GM12878 (cell line): Measurements from ENCODE around the gene MBD3. TPM values are rescaled to one million over a fixed set of nuclear protein-coding genes. Genes with fewer than 3 reads are reported as not detected.

Experiments used
- ATAC-seq: fragments of 200-7000 bp; cut with Tn5 transposase; 3 replicates; pipeline ENCODE4 v1.9.1; 2020; ENCODE audit warnings: mild to moderate bottlenecking, moderate library complexity
- BruUV-seq: library from RNA; stranded (reverse); fragments of 400-500 nt; replicated peaks from 2 replicates; lab custom pipeline; 2021; lab: Mats Ljungman, UMichigan
- CTCF ChIA-PET: fragments of 300-600 bp; sonication (Branson Sonifier 250); formaldehyde crosslinking; extraction: SDS; loops from one replicate; lab custom pipeline; 2021; ENCODE audit warnings: inconsistent platforms; lab: Yijun Ruan, JAX
- POLR2A ChIA-PET: fragments of 350-600 bp; formaldehyde crosslinking; extraction: SDS; loops from one replicate; lab custom pipeline; 2021; ENCODE audit warnings: inconsistent platforms; lab: Charles Lee
- RAD21 ChIA-PET: fragments of 300-600 bp; sonication (Branson Sonifier 250); formaldehyde crosslinking; loops from one replicate; lab custom pipeline; 2023; ENCODE audit warnings: antibody characterized with exemption; ENCODE audit not compliant: unreplicated experiment; lab: Charles Lee
- SMC1A ChIA-PET: fragments of 300-600 bp; sonication (Branson Sonifier 250); formaldehyde crosslinking; loops from one replicate; lab custom pipeline; 2023; ENCODE audit not compliant: unreplicated experiment, uncharacterized antibody; lab: Charles Lee
- DNase-seq: peaks from one replicate; pipeline ENCODE4 v3.0.0-alpha.2; 2011; ENCODE audit warnings: low read depth, low spot score
- FAIRE-seq: peaks from 3 replicates; lab custom pipeline; 2011; peaks lifted over from hg19 to GRCh38; lab: Jason Lieb, UNC
- H2AFZ ChIP-seq: 2 replicates; pipeline ENCODE4 v1.6.0; 2011; ENCODE audit warnings: low read depth, low read length, control low read depth; ENCODE audit not compliant: control insufficient read depth
- H3K27ac ChIP-seq: 2 replicates; pipeline ENCODE4 v1.5.1; 2011; ENCODE audit warnings: control low read depth; ENCODE audit not compliant: control insufficient read depth, insufficient read depth
- H3K27me3 ChIP-seq, 2 experiments: replicated peaks in 1 of 2; 2 replicates each; pipeline versions ENCODE4 v1.6.0 to v1.6.1; 2011; ENCODE audit warnings: low read length in 1 of 2; ENCODE audit not compliant: control insufficient read depth in 2 of 2, insufficient read depth in 2 of 2
- H3K36me3 ChIP-seq, 2 experiments: 2 replicates each; pipeline ENCODE4 v1.5.1; 2011; ENCODE audit warnings: low read length in 1 of 2; ENCODE audit not compliant: control insufficient read depth in 2 of 2, insufficient read depth in 2 of 2
- H3K4me1 ChIP-seq: 2 replicates; pipeline ENCODE4 v1.6.1; 2011; ENCODE audit warnings: mild to moderate bottlenecking, low read length, moderate library complexity, mixed read lengths; ENCODE audit not compliant: control insufficient read depth, insufficient read depth
- H3K4me2 ChIP-seq: 2 replicates; pipeline ENCODE4 v1.6.0; 2011; ENCODE audit warnings: control low read depth; ENCODE audit not compliant: control insufficient read depth, insufficient read depth
- H3K4me3 ChIP-seq: fragments of 200-600 bp; sonication (generic); 2 replicates; pipeline ENCODE4 v1.5.1; 2016
- H3K79me2 ChIP-seq: 2 replicates; pipeline ENCODE4 v1.6.0; 2011; ENCODE audit warnings: low read length; ENCODE audit not compliant: control insufficient read depth, insufficient read depth
- H3K9ac ChIP-seq: 2 replicates; pipeline ENCODE4 v1.8.0; 2011; ENCODE audit warnings: low read length, control low read depth, mixed read lengths; ENCODE audit not compliant: control insufficient read depth, insufficient read depth
- H3K9me3 ChIP-seq: replicated peaks from 3 replicates; pipeline ENCODE4 v1.5.1; 2011; ENCODE audit warnings: mild to moderate bottlenecking, low read length; ENCODE audit not compliant: control insufficient read depth, insufficient read depth
- H4K20me1 ChIP-seq: 2 replicates; pipeline ENCODE4 v1.6.0; 2011; ENCODE audit not compliant: control insufficient read depth, insufficient read depth
- ATF2 ChIP-seq: IDR thresholded peaks from 2 replicates; pipeline ENCODE4 v1.6.1; 2012; ENCODE audit warnings: low read length, inconsistent platforms
- EED ChIP-seq: sonication (generic); IDR thresholded peaks from 2 replicates; pipeline ENCODE4 v1.6.1; 2016; ENCODE audit warnings: antibody characterized with exemption, low read depth
- ETV6 ChIP-seq, 2 experiments: fragments of 450-650 bp in 1 of 2; IDR thresholded peaks in 1 of 2; conservative IDR thresholded peaks in 1 of 2; 2 replicates each; pipeline ENCODE4 v1.6.1; 2014; ENCODE audit warnings: antibody characterized with exemption in 1 of 2, borderline replicate concordance in 1 of 2, low read depth in 1 of 2, mild to moderate bottlenecking in 1 of 2, moderate library complexity in 1 of 2
- HCFC1 ChIP-seq: fragments of 150-350 bp; IDR thresholded peaks from 2 replicates; pipeline ENCODE4 v1.6.1; 2014; ENCODE audit warnings: low read length
- HDAC2 ChIP-seq: fragments of 200-600 bp; sonication (generic); IDR thresholded peaks from 2 replicates; pipeline ENCODE4 v1.6.1; 2017
- KLF5 ChIP-seq: fragments of 450-650 bp; IDR thresholded peaks from 2 replicates; pipeline ENCODE4 v1.6.1; 2014; ENCODE audit warnings: mild to moderate bottlenecking; ENCODE audit not compliant: partially characterized antibody
- MLLT1 ChIP-seq: fragments of 450-650 bp; IDR thresholded peaks from 2 replicates; pipeline ENCODE4 v1.6.1; 2016; ENCODE audit warnings: mild to moderate bottlenecking
- NFXL1 ChIP-seq: fragments of 450-650 bp; IDR thresholded peaks from 2 replicates; pipeline ENCODE4 v1.6.1; 2017; ENCODE audit warnings: antibody characterized with exemption, mild to moderate bottlenecking, borderline replicate concordance
- NFYB ChIP-seq: IDR thresholded peaks from 2 replicates; pipeline ENCODE4 v1.6.1; 2011; ENCODE audit warnings: low read depth, mild to moderate bottlenecking, low read length, improper control_type of control experiment, moderate library complexity; ENCODE audit not compliant: insufficient read depth
- TAF1 ChIP-seq: IDR thresholded peaks from 2 replicates; pipeline ENCODE4 v1.6.1; 2011; ENCODE audit warnings: mild to moderate bottlenecking, low read depth, low read length, borderline replicate concordance
- USF1 ChIP-seq: IDR thresholded peaks from 2 replicates; pipeline ENCODE4 v1.6.1; 2011; ENCODE audit warnings: borderline replicate concordance, low read depth, mild to moderate bottlenecking, moderate library complexity, mixed read lengths, low read length; ENCODE audit not compliant: insufficient read depth; ENCODE audit errors: extremely low read length
- WGBS: methylation state at CpG from one replicate; pipeline ENCODE4 v1.1.6; 2016; ENCODE audit warnings: low lambda C conversion rate; ENCODE audit not compliant: insufficient replicate concordance, insufficient coverage; ENCODE audit errors: missing lambda C conversion rate; 5-methylcytosine and 5-hydroxymethylcytosine counted together
- in situ Hi-C: fragments of 300-500 bp; cut with MboI; formaldehyde crosslinking; loops from 9 replicates; pipeline ENCODE4 v1.14.3; 2018; ENCODE audit warnings: mixed read lengths
- intact Hi-C: fragments of 100-400 bp; cut with micrococcal nuclease; formaldehyde crosslinking; loops from one replicate; pipeline ENCODE4 v1.14.2; 2022; ENCODE audit not compliant: unreplicated experiment
- polyA plus RNA-seq, 11 experiments: library from polyadenylated mRNA; depleted of rRNA in 4 of 11; unstranded in 6 of 11; stranded (reverse) in 5 of 11; fragments of >200 nt; fragmentation: Nextera tagmentation in 4 of 11; fragmentation: Illumina TruSeq in 1 of 11; extraction: Ambion mirVana in 4 of 11; extraction: Trizol in 1 of 11; gene quantifications; 1 replicate in 1 of 11; 2 replicates in 10 of 11; pipeline versions ENCODE4 v1.2.1 to v1.2.3, GENCODE V29; 2011 to 2016; ENCODE audit warnings: inconsistent platforms in 2 of 11, missing spikeins in 2 of 11, low read depth in 1 of 11
- total RNA-seq, 4 experiments: library from RNA; depleted of rRNA in 3 of 4; stranded (reverse); fragments of >200 nt in 3 of 4; fragmentation: Illumina TruSeq in 1 of 4; extraction: Trizol in 1 of 4; gene quantifications; 2 replicates each; pipeline versions ENCODE4 v1.2.1 to v1.2.3, GENCODE V29; 2013 to 2021
- TF ChIP-seq, protein P1 (sequence below), 3 experiments: IDR thresholded peaks in 2 of 3; conservative IDR thresholded peaks in 1 of 3; 2 replicates each; pipeline ENCODE4 v1.5.1; 2011; ENCODE audit warnings: low read depth in 3 of 3, low read length in 3 of 3, mild to moderate bottlenecking in 3 of 3, control low read depth in 2 of 3, moderate library complexity in 2 of 3, inconsistent platforms in 1 of 3, mixed read lengths in 1 of 3; ENCODE audit not compliant: control insufficient read depth in 2 of 3, insufficient read depth in 1 of 3; ENCODE audit errors: extremely low read depth in 1 of 3
- TF ChIP-seq, protein P2 (sequence below): fragments of 450-650 bp; formaldehyde crosslinking; IDR thresholded peaks from 2 replicates; pipeline ENCODE4 v1.4.0; 2020; ENCODE audit warnings: mild to moderate bottlenecking, moderate library complexity

Gene MBD3
- total and polyA plus RNA-seq, 10 of the 15 experiments (the other 5 are each of a cell fraction or from before 2014, with no cell fraction given) = 0.13 to 107 (median 21.9) TPM

- Histone ChIP-seq H3K27me3 (no peaks in the 10 kb centered on the region), H4K20me1 (no peaks in the 10 kb centered on the region), H3K4me3 (no peak overlapping the region), H3K27ac (no peak overlapping the region), H3K79me2 (no peaks in the 10 kb centered on the region), H2AFZ (no peak overlapping the region), H3K9ac (no peak overlapping the region), H3K9me3 (no peaks in the 10 kb centered on the region), H3K4me2 (no peak overlapping the region), H3K4me1 (no peaks in the 10 kb centered on the region), H3K36me3 (no peaks in the 10 kb centered on the region)
- intact Hi-C loops (no loop called here), in situ Hi-C loops (no loop called here)
- CTCF ChIA-PET = no interaction called here
- no peak for DNase-seq
- ATAC-seq = no peak
- RAD21 ChIA-PET = no interaction called here
- FAIRE-seq = no peak
- 49% methylated on average over 15 of the region's 15 CpGs for WGBS
- SMC1A ChIA-PET = interaction anchor here (0.7 kb wide), 1 partner anchor 257 kb away, joined by 3 read pairs; no protein-coding TSS in a partner anchor
- POLR2A ChIA-PET = no interaction called here
- no TSS peak for BruUV-seq
- TF ChIP-seq MLLT1 = no peak
- no peak for TF ChIP-seq ATF2
- no peak for TF ChIP-seq NFYB
- no peak for TF ChIP-seq TAF1
- TF ChIP-seq NFXL1 = no peak
- TF ChIP-seq KLF5 = no peak
- no peak for TF ChIP-seq ETV6 (conservative IDR thresholded peaks at IDR 0.05 in 1 of 2, IDR thresholded peaks at IDR 0.05 in 1 of 2; ENCODE audit: borderline replicate concordance in 1 of 2, low read depth in 1 of 2)
- TF ChIP-seq USF1 = no peak
- no peak for TF ChIP-seq HCFC1
- no peak for TF ChIP-seq EED
- TF ChIP-seq HDAC2 = no peak
- TF ChIP-seq, protein P1, sequence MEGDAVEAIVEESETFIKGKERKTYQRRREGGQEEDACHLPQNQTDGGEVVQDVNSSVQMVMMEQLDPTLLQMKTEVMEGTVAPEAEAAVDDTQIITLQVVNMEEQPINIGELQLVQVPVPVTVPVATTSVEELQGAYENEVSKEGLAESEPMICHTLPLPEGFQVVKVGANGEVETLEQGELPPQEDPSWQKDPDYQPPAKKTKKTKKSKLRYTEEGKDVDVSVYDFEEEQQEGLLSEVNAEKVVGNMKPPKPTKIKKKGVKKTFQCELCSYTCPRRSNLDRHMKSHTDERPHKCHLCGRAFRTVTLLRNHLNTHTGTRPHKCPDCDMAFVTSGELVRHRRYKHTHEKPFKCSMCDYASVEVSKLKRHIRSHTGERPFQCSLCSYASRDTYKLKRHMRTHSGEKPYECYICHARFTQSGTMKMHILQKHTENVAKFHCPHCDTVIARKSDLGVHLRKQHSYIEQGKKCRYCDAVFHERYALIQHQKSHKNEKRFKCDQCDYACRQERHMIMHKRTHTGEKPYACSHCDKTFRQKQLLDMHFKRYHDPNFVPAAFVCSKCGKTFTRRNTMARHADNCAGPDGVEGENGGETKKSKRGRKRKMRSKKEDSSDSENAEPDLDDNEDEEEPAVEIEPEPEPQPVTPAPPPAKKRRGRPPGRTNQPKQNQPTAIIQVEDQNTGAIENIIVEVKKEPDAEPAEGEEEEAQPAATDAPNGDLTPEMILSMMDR (IDR thresholded peaks at IDR 0.05 in 2 of 3, conservative IDR thresholded peaks at IDR 0.05 in 1 of 3; ENCODE audit: control insufficient read depth in 2 of 3, extremely low read depth in 1 of 3, insufficient read depth in 1 of 3, low read depth in 3 of 3, low read length in 3 of 3) = no peak
- TF ChIP-seq, protein P2, sequence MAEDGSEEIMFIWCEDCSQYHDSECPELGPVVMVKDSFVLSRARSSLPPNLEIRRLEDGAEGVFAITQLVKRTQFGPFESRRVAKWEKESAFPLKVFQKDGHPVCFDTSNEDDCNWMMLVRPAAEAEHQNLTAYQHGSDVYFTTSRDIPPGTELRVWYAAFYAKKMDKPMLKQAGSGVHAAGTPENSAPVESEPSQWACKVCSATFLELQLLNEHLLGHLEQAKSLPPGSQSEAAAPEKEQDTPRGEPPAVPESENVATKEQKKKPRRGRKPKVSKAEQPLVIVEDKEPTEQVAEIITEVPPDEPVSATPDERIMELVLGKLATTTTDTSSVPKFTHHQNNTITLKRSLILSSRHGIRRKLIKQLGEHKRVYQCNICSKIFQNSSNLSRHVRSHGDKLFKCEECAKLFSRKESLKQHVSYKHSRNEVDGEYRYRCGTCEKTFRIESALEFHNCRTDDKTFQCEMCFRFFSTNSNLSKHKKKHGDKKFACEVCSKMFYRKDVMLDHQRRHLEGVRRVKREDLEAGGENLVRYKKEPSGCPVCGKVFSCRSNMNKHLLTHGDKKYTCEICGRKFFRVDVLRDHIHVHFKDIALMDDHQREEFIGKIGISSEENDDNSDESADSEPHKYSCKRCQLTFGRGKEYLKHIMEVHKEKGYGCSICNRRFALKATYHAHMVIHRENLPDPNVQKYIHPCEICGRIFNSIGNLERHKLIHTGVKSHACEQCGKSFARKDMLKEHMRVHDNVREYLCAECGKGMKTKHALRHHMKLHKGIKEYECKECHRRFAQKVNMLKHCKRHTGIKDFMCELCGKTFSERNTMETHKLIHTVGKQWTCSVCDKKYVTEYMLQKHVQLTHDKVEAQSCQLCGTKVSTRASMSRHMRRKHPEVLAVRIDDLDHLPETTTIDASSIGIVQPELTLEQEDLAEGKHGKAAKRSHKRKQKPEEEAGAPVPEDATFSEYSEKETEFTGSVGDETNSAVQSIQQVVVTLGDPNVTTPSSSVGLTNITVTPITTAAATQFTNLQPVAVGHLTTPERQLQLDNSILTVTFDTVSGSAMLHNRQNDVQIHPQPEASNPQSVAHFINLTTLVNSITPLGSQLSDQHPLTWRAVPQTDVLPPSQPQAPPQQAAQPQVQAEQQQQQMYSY (CRISPR knock-in tag) = no peak
Measured at GRCh38 chr19:1538978-1539377, 53.7 kb downstream of the MBD3 start.
